Calu3 (cell line): ENCODE results near the gene HMSD. TPM values are rescaled to one million over a fixed set of nuclear protein-coding genes. Genes with fewer than 3 reads are reported as not detected.

Experiments used
- BruUV-seq: library from RNA; stranded (reverse); fragments of 400-500 nt; replicated peaks from 2 replicates; lab custom pipeline; 2021; lab: Mats Ljungman, UMichigan
- CTCF ChIA-PET: fragments of 300-600 bp; sonication (Branson Sonifier 250); formaldehyde crosslinking; loops from one replicate; lab custom pipeline; 2022; ENCODE audit warnings: antibody characterized with exemption; lab: Charles Lee
- DNase-seq: peaks from one replicate; pipeline ENCODE4 v3.0.0; 2022
- H3K27ac Mint-ChIP-seq: one replicate; pipeline ENCODE4 v1.8.0; 2022; ENCODE audit warnings: mixed read lengths; ENCODE audit not compliant: unreplicated experiment
- H3K27me3 Mint-ChIP-seq: one replicate; pipeline ENCODE4 v1.8.0; 2022; ENCODE audit warnings: mixed read lengths; ENCODE audit not compliant: unreplicated experiment
- H3K36me3 Mint-ChIP-seq: one replicate; pipeline ENCODE4 v1.8.0; 2022; ENCODE audit warnings: mild to moderate bottlenecking, moderate library complexity, mixed read lengths; ENCODE audit not compliant: insufficient read depth, unreplicated experiment
- H3K4me1 Mint-ChIP-seq: one replicate; pipeline ENCODE4 v1.8.0; 2022; ENCODE audit warnings: mild to moderate bottlenecking, low read depth, mixed read lengths; ENCODE audit not compliant: unreplicated experiment
- H3K4me3 Mint-ChIP-seq: one replicate; pipeline ENCODE4 v1.8.0; 2022; ENCODE audit warnings: mild to moderate bottlenecking, low read depth, moderate library complexity, mixed read lengths; ENCODE audit not compliant: unreplicated experiment
- H3K9me3 Mint-ChIP-seq: one replicate; pipeline ENCODE4 v1.8.0; 2022; ENCODE audit warnings: low read depth, mixed read lengths; ENCODE audit not compliant: unreplicated experiment
- intact Hi-C: fragments of 100-400 bp; cut with micrococcal nuclease; formaldehyde crosslinking; loops from one replicate; pipeline ENCODE4 v1.10.0; 2022; ENCODE audit not compliant: unreplicated experiment
- total RNA-seq: library from RNA; stranded (reverse); gene quantifications from 2 replicates; pipeline ENCODE4 v1.2.3, GENCODE V29; 2022
- TF ChIP-seq, protein P1 (sequence below): fragments of 200-600 bp; IDR thresholded peaks from one replicate; pipeline ENCODE4 v1.8.0; 2022; ENCODE audit warnings: antibody characterized with exemption; ENCODE audit not compliant: unreplicated experiment

The HMSD gene
- total RNA-seq, 1 experiment from 2014 or later = 11.9 TPM

DNA sequence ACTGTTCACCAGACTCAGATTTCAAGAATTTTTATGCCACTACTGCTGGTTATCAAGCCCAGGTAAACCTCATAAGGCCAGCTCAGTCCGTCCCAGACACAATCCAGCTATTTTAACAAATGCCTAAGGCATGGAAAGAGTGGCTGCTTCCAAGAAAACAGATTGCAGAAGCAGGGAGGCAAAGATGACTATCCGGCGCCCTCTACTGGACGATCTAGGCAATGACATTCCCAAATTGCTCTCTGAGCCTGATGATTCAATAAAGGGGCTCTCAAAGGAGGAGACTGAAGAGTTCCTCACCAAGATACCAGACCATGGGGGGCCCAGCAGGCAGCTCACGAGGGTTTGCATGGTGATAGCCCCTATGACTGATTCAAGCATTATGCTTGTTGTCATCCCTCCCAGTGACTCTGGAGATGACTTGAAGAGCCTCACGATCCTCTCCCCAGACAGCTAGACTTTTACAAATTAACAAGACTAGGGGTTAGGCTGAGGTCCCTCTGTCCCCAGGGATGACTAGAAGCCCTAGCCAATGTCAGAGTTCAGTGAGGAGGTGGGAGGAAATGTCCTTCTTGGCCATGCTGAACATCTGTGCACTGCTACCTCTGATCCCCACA lies 45.8 kb downstream of the HMSD start:
- H3K9me3 Mint-ChIP-seq = peaks cover 13% of the 10 kb centered on the region
- DNase-seq = peak; percentile 34
- BruUV-seq = no TSS peak
- CTCF ChIA-PET = no interaction called here
- no peak overlapping the region for H3K27ac Mint-ChIP-seq
- no peaks in the 10 kb centered on the region for H3K4me1 Mint-ChIP-seq
- H3K4me3 Mint-ChIP-seq = no peak overlapping the region
- intact Hi-C loops = no loop called here
- TF ChIP-seq, protein P1, sequence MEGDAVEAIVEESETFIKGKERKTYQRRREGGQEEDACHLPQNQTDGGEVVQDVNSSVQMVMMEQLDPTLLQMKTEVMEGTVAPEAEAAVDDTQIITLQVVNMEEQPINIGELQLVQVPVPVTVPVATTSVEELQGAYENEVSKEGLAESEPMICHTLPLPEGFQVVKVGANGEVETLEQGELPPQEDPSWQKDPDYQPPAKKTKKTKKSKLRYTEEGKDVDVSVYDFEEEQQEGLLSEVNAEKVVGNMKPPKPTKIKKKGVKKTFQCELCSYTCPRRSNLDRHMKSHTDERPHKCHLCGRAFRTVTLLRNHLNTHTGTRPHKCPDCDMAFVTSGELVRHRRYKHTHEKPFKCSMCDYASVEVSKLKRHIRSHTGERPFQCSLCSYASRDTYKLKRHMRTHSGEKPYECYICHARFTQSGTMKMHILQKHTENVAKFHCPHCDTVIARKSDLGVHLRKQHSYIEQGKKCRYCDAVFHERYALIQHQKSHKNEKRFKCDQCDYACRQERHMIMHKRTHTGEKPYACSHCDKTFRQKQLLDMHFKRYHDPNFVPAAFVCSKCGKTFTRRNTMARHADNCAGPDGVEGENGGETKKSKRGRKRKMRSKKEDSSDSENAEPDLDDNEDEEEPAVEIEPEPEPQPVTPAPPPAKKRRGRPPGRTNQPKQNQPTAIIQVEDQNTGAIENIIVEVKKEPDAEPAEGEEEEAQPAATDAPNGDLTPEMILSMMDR = peak; percentile 78
- H3K36me3 Mint-ChIP-seq = peaks cover 5% of the 10 kb centered on the region
- no peaks in the 10 kb centered on the region for H3K27me3 Mint-ChIP-seq

DNA sequence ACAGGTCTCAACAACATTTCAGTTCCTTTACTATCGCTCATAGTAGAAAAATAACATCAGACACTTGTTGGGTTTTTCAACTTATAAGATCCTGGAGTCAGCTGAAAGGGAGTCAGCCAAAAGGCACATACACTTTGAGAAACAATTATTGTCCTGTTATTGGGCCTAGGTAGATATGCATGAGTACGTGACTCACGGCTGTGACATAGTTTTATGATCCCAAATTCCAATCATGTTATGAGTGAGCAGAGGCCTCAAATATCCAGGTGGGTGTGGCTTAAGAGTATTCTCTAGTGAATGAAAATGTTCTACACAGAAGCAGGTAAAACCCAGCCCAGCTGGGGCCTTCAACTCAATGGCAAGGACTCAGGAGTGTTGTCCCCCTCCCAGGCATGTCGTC lies 47.9 kb downstream of the HMSD start:
- BruUV-seq = no TSS peak

GRCh38 chr18:63997606-63998005 lies 48.5 kb downstream of the HMSD start:
- peaks cover 13% of the 10 kb centered on the region for H3K9me3 Mint-ChIP-seq

More for the DNA sequence above, 47.9 kb downstream of the HMSD start:
- Mint-ChIP-seq H3K9me3 (peaks cover 15% of the 10 kb centered on the region), H3K4me1 (no peaks in the 10 kb centered on the region), H3K27ac (no peak overlapping the region), H3K36me3 (peaks cover 5% of the 10 kb centered on the region), H3K27me3 (no peaks in the 10 kb centered on the region), H3K4me3 (no peak overlapping the region)
- intact Hi-C loops = no loop called here
- CTCF ChIA-PET = no interaction called here
- TF ChIP-seq, protein P1 = no peak
- DNase-seq = no peak

DNA sequence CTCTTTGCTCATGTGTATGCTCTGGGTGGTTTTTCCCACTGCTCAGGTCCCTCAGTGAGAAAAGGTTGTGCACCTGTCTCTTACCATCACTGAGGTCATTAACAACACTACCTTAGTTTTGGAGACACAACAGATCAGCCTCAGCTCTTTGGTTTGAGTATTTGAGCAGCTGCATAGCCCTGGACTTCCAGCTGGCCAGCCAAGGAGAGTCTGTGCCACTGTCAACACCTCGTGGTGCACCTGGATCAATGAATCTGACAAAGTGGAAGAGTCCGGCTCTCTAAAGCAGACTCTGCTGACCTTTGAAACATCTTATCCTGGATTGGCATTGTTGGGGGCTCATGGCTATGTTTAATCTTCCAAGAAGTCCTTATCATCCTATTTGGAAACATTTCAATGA lies 50.8 kb downstream of the HMSD start:
- TF ChIP-seq, protein P1 = no peak
- BruUV-seq = no TSS peak
- intact Hi-C loops = no loop called here
- H3K36me3 Mint-ChIP-seq = no peaks in the 10 kb centered on the region
- no peak for DNase-seq
- H3K27me3 Mint-ChIP-seq = no peaks in the 10 kb centered on the region
- CTCF ChIA-PET = no interaction called here
- H3K27ac Mint-ChIP-seq = no peak overlapping the region
- H3K4me1 Mint-ChIP-seq = no peaks in the 10 kb centered on the region
- H3K4me3 Mint-ChIP-seq = no peak overlapping the region
- peaks cover 11% of the 10 kb centered on the region for H3K9me3 Mint-ChIP-seq

More at GRCh38 chr18:63997606-63998005, 48.5 kb downstream of the HMSD start:
- Mint-ChIP-seq H3K4me3 (no peak overlapping the region), H3K36me3 (peaks cover 1% of the 10 kb centered on the region), H3K27me3 (no peaks in the 10 kb centered on the region), H3K27ac (no peak overlapping the region), H3K4me1 (no peaks in the 10 kb centered on the region)
- BruUV-seq = no TSS peak
- no peak for DNase-seq
- TF ChIP-seq, protein P1 = no peak
- intact Hi-C loops = no loop called here
- CTCF ChIA-PET = no interaction called here
